ENCODE results near the gene PCCB.

- no peak for TF ChIP-seq CTCF (IDR thresholded peaks at IDR 0.05)
- TF ChIP-seq POLR2A (IDR thresholded peaks at IDR 0.05): no peak
Observed at GRCh38 chr3:136249593-136249992, 547 bp upstream of the PCCB start.
